ENCODE data around the gene MYMX. TPM values are rescaled to one million over a fixed set of nuclear protein-coding genes. Genes with fewer than 3 reads are reported as not detected.

The MYMX gene
- total RNA-seq, 1 donor from 2014 or later = not detected

DNA sequence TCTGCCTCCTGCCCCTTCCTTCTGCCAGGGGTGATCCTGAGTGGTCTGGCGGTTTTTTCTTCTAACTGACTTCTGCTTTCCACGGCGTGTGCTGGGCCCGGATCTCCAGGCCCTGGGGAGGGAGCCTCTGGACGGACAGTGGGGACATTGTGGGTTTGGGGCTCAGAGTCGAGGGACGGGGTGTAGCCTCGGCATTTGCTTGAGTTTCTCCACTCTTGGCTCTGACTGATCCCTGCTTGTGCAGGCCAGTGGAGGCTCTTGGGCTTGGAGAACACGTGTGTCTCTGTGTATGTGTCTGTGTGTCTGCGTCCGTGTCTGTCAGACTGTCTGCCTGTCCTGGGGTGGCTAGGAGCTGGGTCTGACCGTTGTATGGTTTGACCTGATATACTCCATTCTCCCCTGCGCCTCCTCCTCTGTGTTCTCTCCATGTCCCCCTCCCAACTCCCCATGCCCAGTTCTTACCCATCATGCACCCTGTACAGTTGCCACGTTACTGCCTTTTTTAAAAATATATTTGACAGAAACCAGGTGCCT lies 16.9 kb downstream of the MYMX start:
- Mint-ChIP-seq H3K27me3 (ENCODE audit: low read depth) (no peaks in the 10 kb centered on the region), H3K4me3 (no peak overlapping the region), H3K9me3 (no peaks in the 10 kb centered on the region), H3K4me1 (peaks cover 35% of the 10 kb centered on the region), H3K36me3 (ENCODE audit: low read depth) (no peaks in the 10 kb centered on the region), H3K27ac (ENCODE audit: unreplicated experiment) (no peak overlapping the region)
- TF ChIP-seq, protein P1, sequence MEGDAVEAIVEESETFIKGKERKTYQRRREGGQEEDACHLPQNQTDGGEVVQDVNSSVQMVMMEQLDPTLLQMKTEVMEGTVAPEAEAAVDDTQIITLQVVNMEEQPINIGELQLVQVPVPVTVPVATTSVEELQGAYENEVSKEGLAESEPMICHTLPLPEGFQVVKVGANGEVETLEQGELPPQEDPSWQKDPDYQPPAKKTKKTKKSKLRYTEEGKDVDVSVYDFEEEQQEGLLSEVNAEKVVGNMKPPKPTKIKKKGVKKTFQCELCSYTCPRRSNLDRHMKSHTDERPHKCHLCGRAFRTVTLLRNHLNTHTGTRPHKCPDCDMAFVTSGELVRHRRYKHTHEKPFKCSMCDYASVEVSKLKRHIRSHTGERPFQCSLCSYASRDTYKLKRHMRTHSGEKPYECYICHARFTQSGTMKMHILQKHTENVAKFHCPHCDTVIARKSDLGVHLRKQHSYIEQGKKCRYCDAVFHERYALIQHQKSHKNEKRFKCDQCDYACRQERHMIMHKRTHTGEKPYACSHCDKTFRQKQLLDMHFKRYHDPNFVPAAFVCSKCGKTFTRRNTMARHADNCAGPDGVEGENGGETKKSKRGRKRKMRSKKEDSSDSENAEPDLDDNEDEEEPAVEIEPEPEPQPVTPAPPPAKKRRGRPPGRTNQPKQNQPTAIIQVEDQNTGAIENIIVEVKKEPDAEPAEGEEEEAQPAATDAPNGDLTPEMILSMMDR (conservative IDR thresholded peaks at IDR 0.05) = no peak
- no peak for DNase-seq (ENCODE audit: low read depth, low spot score)

DNA sequence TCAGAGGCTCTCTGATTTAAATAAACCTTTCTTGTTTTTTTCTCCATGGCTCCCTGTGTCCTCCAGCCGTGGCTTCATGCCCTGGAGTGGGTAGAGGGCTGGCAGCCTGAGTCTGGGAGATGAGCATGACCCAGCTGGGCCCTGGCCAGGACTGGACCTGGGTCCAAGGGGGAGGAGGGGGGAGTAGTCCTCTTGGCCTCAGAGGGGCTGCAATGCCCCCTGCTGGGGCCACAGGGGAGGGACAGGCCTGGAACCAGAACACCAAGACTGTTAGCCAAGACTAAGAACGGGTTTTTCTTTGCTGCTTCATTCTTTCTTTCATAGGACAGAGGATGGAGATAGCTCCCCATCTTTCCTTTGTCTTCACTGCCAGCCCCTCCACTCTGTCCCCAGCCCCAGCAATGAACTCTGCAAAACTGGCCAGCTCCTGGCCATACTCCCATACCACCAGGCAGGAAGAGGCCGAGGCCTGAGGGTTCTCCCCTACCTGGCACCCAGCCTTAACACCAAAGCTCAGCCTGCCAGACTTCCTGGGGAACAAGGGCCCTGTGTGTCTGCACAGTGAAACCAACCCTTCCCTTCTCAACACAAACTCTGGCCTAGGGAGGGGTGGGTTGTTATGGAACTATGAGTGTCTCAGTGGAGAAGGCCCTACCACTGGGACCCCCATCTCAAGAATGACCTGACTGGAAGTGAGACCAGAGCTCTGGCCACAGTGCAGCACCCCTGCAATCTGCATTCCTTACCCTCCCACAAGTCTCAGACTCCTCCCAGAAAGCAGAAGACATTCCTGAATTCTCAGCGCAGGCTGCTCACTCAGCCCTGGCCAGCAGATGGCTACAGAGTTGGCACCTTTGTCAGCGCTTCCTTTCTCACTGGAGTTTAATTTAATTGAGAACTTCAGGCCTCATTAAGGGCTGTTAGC lies 17.6 kb downstream of the MYMX start:
- DNase-seq (ENCODE audit: low read depth, low spot score) = no peak
- Mint-ChIP-seq H3K4me3 (no peak overlapping the region), H3K4me1 (peaks cover 36% of the 10 kb centered on the region), H3K27me3 (ENCODE audit: low read depth) (no peaks in the 10 kb centered on the region), H3K36me3 (ENCODE audit: low read depth) (no peaks in the 10 kb centered on the region), H3K27ac (ENCODE audit: unreplicated experiment) (no peak overlapping the region), H3K9me3 (no peaks in the 10 kb centered on the region)
- TF ChIP-seq, protein P1 (conservative IDR thresholded peaks at IDR 0.05) = peak; percentile 74

DNA sequence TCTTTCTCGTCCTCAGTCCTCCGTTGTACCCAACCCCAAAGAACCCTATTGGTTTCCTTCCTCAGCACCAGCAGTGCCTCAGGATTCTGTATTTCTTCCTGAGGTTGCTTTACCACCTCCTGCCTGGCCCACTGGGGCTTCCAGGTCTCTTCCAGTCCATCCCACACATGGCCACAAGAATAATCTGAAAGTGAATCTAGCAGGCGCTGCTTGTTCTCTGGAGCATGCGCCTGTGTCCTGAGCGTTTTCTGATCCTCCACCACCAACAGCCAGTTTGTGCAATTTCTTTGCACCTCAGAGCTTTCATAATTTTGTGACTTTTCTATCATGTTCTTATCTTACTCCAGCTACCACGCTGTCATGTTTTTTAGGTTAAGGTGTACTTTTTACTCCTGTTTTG lies 18.5 kb downstream of the MYMX start:
- no peak overlapping the region for H3K27ac Mint-ChIP-seq (ENCODE audit: unreplicated experiment)
- no peaks in the 10 kb centered on the region for H3K9me3 Mint-ChIP-seq
- peaks cover 36% of the 10 kb centered on the region for H3K4me1 Mint-ChIP-seq
- H3K27me3 Mint-ChIP-seq (ENCODE audit: low read depth) = no peaks in the 10 kb centered on the region
- no peaks in the 10 kb centered on the region for H3K36me3 Mint-ChIP-seq (ENCODE audit: low read depth)
- DNase-seq (ENCODE audit: low read depth, low spot score) = no peak
- H3K4me3 Mint-ChIP-seq = no peak overlapping the region
- TF ChIP-seq, protein P1 (conservative IDR thresholded peaks at IDR 0.05) = no peak

DNA sequence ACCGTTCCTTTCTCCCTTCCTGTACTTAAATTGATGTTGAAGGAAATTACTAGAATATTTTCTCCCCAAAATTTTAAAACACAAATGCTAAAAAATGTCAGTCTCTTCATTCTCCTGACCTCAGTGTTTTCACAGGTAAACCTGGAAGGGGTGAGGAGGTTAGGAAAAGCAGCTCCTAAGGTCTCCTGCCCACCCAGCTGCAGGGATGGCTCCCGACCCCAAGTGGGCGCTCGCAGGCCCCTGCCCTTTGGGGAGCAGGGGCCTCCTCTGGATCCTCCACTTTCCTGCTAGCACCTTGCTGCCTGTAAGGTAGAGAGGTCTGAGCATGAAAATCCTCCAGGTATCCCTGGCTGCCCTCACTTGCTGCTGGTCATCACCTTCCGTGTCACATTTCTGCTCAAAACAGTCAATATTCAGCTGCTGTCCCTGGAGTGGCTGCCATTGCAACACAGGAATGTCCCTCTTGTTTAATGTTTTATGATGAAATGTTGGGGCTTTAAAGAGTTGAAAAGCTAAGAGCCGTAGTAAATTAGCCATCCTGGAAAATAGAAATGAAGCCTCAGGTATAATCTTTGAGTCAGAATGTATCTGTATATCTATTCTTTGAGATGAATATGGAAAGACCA lies 19.3 kb downstream of the MYMX start:
- Mint-ChIP-seq H3K27me3 (ENCODE audit: low read depth) (no peaks in the 10 kb centered on the region), H3K9me3 (no peaks in the 10 kb centered on the region), H3K4me3 (peak overlapping the region; percentile 6), H3K27ac (ENCODE audit: unreplicated experiment) (no peak overlapping the region), H3K36me3 (ENCODE audit: low read depth) (no peaks in the 10 kb centered on the region), H3K4me1 (peaks cover 36% of the 10 kb centered on the region)
- no peak for DNase-seq (ENCODE audit: low read depth, low spot score)
- TF ChIP-seq, protein P1 (conservative IDR thresholded peaks at IDR 0.05) = no peak

DNA sequence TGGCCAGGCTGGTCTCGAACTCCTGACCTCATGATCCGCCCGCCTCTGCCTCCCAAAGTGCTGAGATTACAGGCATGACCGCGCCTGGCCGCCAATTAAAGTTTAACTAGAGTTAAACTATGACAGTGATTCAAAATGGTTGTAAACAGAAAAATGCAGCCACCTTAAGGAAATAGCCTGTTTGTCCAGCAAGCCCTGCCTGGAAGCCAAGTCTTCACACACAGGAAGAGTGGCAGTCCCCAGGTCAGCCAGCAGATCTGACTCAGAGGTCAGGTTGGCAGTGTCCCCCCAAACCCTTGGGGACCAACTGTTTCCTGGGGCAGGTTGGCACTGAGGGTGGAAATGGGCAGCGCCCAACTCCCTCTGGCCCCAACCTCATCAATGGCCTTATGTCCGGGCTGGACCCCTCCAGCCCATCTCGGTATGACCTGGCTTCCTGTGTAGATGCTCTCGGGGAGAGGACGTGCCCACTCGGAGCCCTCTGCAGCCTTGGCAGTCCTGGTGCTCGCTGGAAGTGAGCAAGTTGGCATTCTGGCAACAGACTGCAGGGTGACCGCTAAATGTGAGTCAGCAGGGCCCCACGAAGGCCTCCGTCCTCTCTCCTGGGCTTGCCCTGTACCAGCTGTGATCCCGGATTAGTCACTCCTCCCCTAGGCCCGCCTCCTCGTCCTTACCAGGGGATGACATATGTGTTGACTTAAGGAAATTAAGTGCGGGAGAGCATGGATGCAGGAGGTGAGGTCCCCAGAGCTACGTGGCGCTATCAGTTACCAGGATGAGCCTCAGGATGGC lies 20.5 kb downstream of the MYMX start:
- H3K36me3 Mint-ChIP-seq (ENCODE audit: low read depth) = no peaks in the 10 kb centered on the region
- peaks cover 36% of the 10 kb centered on the region for H3K4me1 Mint-ChIP-seq
- peak overlapping the region; percentile 79 for H3K4me3 Mint-ChIP-seq
- no peak for DNase-seq (ENCODE audit: low read depth, low spot score)
- TF ChIP-seq, protein P1 (conservative IDR thresholded peaks at IDR 0.05) = no peak
- no peaks in the 10 kb centered on the region for H3K9me3 Mint-ChIP-seq
- H3K27me3 Mint-ChIP-seq (ENCODE audit: low read depth) = no peaks in the 10 kb centered on the region
- peak overlapping the region; percentile 99 for H3K27ac Mint-ChIP-seq (ENCODE audit: unreplicated experiment)
